Kidney epithelial cell (primary cell): ENCODE data around the gene GDAP1L1. TPM values are rescaled to one million over a fixed set of nuclear protein-coding genes. Genes with fewer than 3 reads are reported as not detected.

Source experiments
- DNase-seq: peaks from one replicate; pipeline ENCODE4 v3.0.0-alpha.2; 2010; ENCODE audit warnings: low read depth
- H3K27me3 ChIP-seq: 2 replicates; pipeline ENCODE4 v1.6.0; 2011; ENCODE audit warnings: low read length; ENCODE audit not compliant: control insufficient read depth, insufficient read depth
- H3K36me3 ChIP-seq: 2 replicates; pipeline ENCODE4 v1.5.1; 2011; ENCODE audit warnings: low read length; ENCODE audit not compliant: control insufficient read depth, insufficient read depth
- H3K4me3 ChIP-seq: 2 replicates; pipeline ENCODE4 v1.5.1; 2011; ENCODE audit warnings: low read depth, mild to moderate bottlenecking, control low read depth, low read length
- CTCF ChIP-seq: IDR thresholded peaks from 2 replicates; pipeline ENCODE4 v1.5.1; 2011; ENCODE audit warnings: mild to moderate bottlenecking, moderate library complexity, low read length, control low read depth, inconsistent platforms; ENCODE audit not compliant: insufficient read depth, poor library complexity, severe bottlenecking
- total RNA-seq: library from RNA; depleted of rRNA; stranded (reverse); fragments of >200 nt; gene quantifications from 2 replicates; pipeline ENCODE4 v1.2.3, GENCODE V29; 2015

The GDAP1L1 gene
- not detected in 2 replicates for total RNA-seq

GRCh38 chr20:44247131-44247571 is at the start of gene GDAP1L1:
Gene GDAP1L1, plus strand, starts transcription at chr20:44247308. Its CDS starts 27 bp downstream, at chr20:44247335.
- Histone ChIP-seq H3K27me3 (peaks cover 20% of the 10 kb centered on the region), H3K4me3 (no peak within 1 kb of the TSS), H3K36me3 (no peaks in the 10 kb centered on the region)
- DNase-seq = no peak
- TF ChIP-seq CTCF = no peak

GRCh38 chr20:44198872-44199271 is 48.2 kb upstream of the GDAP1L1 start:
- H3K36me3 ChIP-seq = no peaks in the 10 kb centered on the region
- no peak overlapping the region for H3K4me3 ChIP-seq
- no peak for DNase-seq
- no peaks in the 10 kb centered on the region for H3K27me3 ChIP-seq
- TF ChIP-seq CTCF = no peak

- Histone ChIP-seq H3K36me3 (no peaks in the 10 kb centered on the region), H3K4me3 (no peak overlapping the region), H3K27me3 (no peaks in the 10 kb centered on the region)
- no peak for DNase-seq
- no peak for TF ChIP-seq CTCF
These were observed 47.2 kb upstream of the GDAP1L1 start for GRCh38 chr20:44199877-44200276.

GRCh38 chr20:44200371-44200770 is 46.7 kb upstream of the GDAP1L1 start:
- no peak for DNase-seq
- no peaks in the 10 kb centered on the region for H3K36me3 ChIP-seq
- no peak for TF ChIP-seq CTCF

GRCh38 chr20:44200983-44201382 is 46.1 kb upstream of the GDAP1L1 start:
- Histone ChIP-seq H3K27me3 (no peaks in the 10 kb centered on the region), H3K4me3 (no peak overlapping the region), H3K36me3 (no peaks in the 10 kb centered on the region)
- no peak for TF ChIP-seq CTCF
- DNase-seq = no peak

More at GRCh38 chr20:44200371-44200770, 46.7 kb upstream of the GDAP1L1 start:
- Histone ChIP-seq H3K4me3 (no peak overlapping the region), H3K27me3 (no peaks in the 10 kb centered on the region)

- H3K4me3 ChIP-seq = no peak overlapping the region
- H3K36me3 ChIP-seq = no peaks in the 10 kb centered on the region
- DNase-seq = no peak
- no peaks in the 10 kb centered on the region for H3K27me3 ChIP-seq
- no peak for TF ChIP-seq CTCF
These were observed 43.9 kb upstream of the GDAP1L1 start for GRCh38 chr20:44203161-44203560.
